Activated T-helper 1 cell treated with anti-CD3 and anti-CD28 coated beads, Interleukin-2, amount 50 U/mL, for 16 hours (primary cell): Measurements from ENCODE around the gene UGT1A5.

Experiments used
- DNase-seq, 2 donors: peaks; one replicate each; pipeline ENCODE4 v3.0.0-alpha.2; 2020; ENCODE audit warnings: low read depth in 1 of 2, low spot score in 1 of 2

The UGT1A5 gene

GRCh38 chr2:233712611-233713261, at the start of gene UGT1A5:
TSS of gene UGT1A5 (plus strand) at chr2:233712907. CDS start at chr2:233712992, 85 bp downstream.
- DNase-seq: no peak

- DNase-seq: no peak
Observed at GRCh38 chr2:233663911-233664310, 48.8 kb upstream of the UGT1A5 start.

DNA sequence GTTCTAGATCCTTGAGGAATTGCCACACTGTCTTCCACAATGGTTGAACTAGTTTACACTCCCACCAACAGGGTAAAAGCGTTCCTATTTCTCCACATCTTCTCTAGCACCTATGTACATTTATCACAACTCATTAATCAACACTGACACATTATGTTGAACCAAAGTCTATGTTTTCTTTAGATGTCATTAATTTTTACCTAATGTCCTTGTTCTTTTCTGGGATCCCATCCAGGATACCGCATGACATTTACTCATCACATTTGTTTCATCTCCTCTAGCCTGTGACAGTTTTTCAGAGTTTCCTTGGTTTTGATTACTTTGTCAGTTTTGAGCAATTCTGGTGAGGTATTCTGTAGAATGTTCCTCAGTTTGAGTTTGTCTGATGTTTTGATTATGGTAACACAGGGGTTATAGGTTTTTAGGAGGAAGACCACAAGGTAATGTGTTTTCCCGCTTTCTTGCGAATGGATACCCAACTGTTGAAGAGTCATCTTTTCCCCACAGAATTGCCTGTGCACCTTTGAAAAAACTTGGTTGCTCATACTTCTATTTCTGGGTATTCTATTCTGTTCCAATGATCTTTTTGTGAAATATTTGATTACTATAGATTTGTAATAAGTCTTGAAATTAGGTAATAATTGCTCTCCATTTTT, 44.0 kb upstream of the UGT1A5 start:
- DNase-seq: no peak

DNA sequence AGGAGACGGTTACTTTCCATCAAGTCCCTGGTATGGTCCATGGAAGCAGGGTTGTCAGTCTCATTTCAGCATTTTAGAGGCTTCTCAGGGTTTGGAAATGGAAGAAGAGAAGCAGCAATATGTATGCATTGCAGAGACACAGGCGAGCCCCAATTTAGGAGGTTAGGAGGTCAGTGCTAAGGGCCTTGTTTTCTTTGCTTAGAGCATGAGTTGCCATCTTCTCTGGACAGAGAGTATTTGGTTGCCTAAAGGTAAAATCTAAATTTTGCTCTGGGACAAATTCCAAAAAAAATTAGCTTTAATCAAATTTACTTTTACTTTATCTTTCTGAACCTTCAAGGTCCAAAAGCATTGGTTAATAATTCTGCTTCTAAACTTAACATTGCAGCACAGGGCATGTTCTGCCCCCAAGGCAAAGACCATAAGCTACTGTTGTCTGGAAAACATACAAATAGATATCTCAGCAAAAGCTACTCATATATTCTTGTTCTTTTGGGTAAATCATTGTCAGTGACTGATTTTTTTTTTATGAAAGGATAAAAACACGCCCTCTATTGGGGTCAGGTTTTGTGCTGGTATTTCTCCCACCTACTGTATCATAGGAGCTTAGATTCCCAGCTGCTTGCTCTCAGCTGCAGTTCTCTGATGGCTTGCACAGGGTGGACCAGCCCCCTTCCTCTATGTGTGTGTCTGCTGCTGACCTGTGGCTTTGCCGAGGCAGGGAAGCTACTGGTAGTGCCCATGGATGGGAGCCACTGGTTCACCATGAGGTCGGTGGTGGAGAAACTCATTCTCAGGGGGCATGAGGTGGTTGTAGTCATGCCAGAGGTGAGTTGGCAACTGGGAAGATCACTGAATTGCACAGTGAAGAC, 41.2 kb upstream of the UGT1A5 start, which contains the start of gene UGT1A9:
TSS of gene UGT1A9 (plus strand) at position 609 of the 872 bp plus-strand sequence. CDS start at position 646, 37 bp downstream.
- DNase-seq: no peak

GRCh38 chr2:233672886-233673285, 39.8 kb upstream of the UGT1A5 start:
- no peak for DNase-seq

GRCh38 chr2:233673896-233674295, 38.8 kb upstream of the UGT1A5 start:
- no peak for DNase-seq

GRCh38 chr2:233674314-233674713, 38.4 kb upstream of the UGT1A5 start:
- DNase-seq: no peak

DNA sequence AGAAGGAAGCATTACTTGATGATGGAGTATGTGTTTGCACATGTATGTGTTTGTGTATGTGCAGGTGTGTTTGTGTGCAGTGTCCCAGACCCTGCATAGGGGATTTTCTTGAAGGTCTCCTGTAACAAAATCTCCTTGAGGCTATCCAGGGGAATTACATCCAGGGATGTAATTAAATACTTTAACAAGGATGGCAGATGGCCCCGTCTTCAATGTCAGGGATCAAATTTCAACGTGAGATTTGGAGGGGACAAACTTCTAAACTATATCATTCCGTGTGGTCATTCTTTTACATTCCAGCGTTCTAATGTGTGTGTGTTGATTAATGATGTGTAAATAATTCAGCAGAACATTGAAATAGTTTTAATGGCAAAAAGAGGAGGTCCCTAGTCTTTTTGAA, 37.7 kb upstream of the UGT1A5 start:
- DNase-seq: no peak

GRCh38 chr2:233676046-233676445, 36.7 kb upstream of the UGT1A5 start:
- no peak for DNase-seq

DNA sequence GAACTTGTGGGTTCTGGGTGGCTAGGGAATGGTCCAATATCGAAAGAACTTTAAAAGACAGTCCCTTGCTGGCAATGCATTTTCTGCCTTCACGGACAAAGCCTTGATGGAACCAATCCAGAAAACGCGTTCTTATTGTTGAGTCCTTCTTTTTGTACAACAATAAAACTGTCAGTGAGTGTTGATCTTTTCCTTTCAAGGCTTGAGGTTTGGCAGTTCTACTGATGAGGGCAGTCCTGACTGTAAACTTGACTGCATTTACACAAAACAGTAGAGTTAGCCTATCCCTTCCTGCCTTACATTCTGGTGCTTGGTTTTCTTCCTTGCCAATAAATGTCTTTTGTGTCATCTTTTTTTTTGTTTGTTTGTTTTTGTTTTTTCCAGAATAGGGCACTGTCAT, 33.5 kb upstream of the UGT1A5 start:
- DNase-seq: no peak

GRCh38 chr2:233680361-233681045, 32.2 kb upstream of the UGT1A5 start:
- no peak for DNase-seq

GRCh38 chr2:233681521-233682099, 31.1 kb upstream of the UGT1A5 start, which contains the start of gene UGT1A7:
TSS of gene UGT1A7 (plus strand) at chr2:233681901. CDS start at chr2:233681938, 37 bp downstream.
- DNase-seq: no peak

DNA sequence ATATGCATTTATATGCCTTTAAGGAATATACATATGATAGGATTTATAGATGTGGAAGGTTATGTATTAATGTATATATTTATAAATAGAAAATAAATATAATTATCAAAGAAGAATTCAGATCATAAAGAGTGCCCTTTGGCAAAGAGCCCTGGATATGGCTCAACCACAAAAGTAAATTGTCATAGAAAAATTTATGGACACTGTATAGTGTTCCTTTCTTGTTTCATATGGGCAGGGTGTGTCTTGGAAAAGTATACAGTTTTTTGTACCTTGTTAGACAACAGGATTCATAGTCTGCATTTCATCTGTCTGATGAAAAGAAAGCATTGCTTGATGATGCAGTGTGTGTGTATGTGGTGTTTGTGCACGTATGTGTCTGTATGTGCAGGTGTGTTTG, 28.1 kb upstream of the UGT1A5 start:
- DNase-seq: no peak

GRCh38 chr2:233686928-233687327, 25.8 kb upstream of the UGT1A5 start:
- no peak for DNase-seq

DNA sequence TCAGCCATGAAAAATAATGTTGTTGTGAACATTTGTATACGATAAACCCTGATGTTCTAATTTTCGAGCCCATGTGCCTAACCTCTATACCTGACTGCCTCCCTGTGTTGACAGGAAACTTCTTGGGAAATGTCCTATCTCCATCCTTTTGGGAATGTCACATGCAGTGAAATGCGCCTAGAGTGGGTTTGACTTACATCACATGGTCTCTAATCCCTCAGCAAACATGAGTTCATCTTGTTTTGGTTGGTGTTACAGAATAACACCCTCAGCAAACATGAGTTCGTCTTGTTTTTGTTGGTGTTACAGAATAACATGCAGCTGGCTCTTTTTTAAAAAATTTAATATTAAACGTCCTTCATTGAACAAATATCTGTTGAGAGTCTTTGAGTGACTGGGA, 24.4 kb upstream of the UGT1A5 start:
- no peak for DNase-seq

DNA sequence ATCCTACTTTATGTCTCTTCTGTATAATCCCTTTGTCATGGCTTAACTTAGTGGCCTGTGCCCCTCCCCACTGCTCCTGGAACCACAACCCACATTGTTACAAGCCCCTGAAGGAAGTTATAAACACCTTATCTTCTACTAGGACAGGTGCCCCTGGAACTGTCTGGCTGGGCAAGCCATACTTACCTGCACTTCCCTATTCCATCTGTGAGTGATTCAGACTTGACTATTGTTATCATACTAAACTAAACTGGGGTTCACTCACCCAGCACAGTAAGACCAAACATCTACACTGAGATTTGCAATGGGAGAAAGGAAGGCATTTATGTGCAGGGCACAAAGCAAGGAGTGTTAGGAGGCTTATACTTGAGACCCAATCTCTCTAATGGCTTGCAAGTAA, 23.7 kb upstream of the UGT1A5 start:
- no peak for DNase-seq

GRCh38 chr2:233689501-233689900, 23.2 kb upstream of the UGT1A5 start:
- no peak for DNase-seq

GRCh38 chr2:233690444-233690843, 22.3 kb upstream of the UGT1A5 start:
- no peak for DNase-seq

GRCh38 chr2:233691443-233692433, 21.0 kb upstream of the UGT1A5 start:
- no peak for DNase-seq

DNA sequence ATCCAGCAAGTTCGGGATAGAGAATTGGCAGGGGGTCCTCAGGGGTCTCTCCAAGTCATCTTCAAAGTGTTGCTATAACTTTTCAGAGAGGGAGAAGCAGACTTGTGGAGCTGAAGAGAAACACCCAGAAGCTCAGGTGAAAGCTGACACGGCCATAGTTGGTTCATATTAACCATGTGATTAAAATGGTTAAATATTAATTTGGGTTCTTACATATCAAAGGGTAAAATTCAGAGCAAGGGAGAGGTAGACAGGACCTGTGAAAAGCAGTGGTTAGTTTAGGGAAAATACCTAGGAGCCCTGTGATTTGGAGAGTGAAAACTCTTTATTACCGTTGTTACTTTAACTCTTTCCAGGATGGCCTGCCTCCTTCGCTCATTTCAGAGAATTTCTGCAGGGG, 20.1 kb upstream of the UGT1A5 start, which contains the start of gene UGT1A6:
TSS of gene UGT1A6 (plus strand) at position 243 of the 400 bp plus-strand sequence. CDS start at position 358, 115 bp downstream.
- no peak for DNase-seq
